GM18520 (cell line): ENCODE measurements around the gene DYNLT5.
"Not testable (repeated sequence)": the region's sequence is repeated elsewhere in the genome, so short reads cannot be mapped to it uniquely, and the experiment has no call there.

Experiments used
- ATAC-seq: cut with Tn5 transposase; IDR thresholded peaks from one replicate; pipeline ENCODE4 v1.9.1; 2021; ENCODE audit not compliant: unreplicated experiment

The DYNLT5 gene

DNA sequence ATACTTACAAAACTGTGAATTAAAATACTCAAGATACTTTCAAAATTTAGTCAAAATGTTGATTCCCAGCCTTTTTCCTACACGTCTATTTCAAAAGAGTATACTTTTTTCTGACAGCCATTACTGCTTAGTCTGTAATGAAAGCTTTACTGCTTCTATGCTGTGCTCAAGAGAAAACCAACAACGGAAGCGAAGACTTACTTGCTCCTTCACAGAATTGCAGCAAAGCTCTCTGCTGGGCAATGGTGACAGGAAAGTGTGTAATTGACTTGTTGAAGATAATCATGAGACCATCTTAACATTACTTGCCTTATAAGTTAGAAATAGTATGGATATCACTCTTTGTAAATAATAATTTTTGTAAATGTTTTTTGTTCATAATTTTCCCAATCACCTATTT, 1.7 kb upstream of the DYNLT5 start:
- no peak for ATAC-seq

GRCh38 chr1:66751160-66751559, 1.1 kb upstream of the DYNLT5 start:
- ATAC-seq, result no peak

DNA sequence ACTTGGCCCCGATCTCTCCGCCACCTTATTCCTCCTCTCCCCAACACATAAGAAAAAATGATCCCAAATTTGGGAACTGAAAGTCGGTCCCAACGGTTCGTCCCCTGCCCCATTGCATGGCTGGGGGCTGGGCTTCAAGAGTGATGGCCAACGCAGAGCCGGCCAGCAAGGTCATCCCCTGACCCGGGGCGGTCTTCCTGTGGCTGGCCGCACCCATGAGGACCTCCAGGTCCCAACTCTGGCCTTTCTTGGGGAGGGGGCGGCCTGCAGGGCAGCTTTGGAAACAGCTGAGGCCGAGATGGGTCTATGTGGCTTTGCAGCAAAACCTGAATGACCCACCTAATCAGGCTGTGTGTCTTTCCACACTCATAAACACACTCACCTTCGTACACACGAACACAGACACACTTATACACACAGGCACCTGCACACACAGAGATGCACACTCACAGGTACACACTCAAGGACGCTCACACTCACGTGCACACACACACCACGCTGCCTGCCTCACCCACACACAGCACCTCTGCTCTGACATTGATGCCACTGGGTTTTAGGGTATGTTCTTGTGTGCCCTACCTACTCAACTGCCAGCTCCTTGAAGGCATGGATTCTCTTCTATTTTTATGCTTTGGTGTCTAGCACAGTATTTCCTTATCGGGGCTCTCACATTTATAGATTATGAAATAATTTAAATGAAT, 562 bp downstream of the DYNLT5 start:
- no peak for ATAC-seq

DNA sequence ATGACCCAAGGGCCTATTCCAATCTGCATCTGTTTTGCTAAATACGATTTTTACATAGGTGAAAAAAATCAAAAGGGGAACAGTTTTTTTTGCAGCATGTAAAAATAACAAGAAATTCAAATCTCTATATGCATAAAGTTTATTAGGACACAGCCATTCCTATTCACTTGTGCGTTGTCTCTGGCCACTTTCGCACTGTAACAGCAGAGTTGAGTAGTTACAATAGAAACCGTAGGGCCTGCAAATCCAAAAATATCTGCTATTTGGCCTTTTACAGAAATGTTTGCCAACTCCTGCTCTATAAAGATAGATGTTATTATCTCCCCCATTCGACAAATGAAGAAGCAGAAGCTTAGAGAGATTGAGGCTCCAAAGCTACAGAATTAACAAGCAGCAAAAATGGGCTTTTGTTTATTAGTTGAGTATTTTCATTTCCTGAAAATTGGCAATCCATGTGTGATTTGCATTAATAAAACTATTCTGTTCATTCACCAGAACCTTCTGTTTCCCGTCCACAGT, 5.5 kb downstream of the DYNLT5 start:
- ATAC-seq, result no peak

GRCh38 chr1:66758241-66758755, 6.0 kb downstream of the DYNLT5 start:
- ATAC-seq, result peak; percentile 98

DNA sequence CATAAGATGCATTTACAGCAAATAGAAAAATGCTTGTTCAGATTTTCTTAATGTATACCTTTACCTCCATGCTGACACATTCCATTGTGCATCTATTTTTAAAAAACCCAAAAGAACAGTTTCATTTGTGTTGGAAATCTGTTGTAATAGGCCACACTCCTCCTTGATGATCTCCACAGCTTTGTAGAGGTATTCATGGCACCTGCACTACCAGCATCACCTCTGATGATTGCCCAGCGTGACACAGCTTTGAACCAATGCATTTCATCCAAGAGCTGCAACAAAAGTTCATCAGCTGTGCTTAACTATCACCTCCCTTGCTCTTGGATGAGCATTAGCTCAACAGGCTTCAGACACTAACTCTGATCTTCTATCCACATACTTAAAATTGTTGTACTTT, 8.2 kb downstream of the DYNLT5 start:
- ATAC-seq, result no peak

DNA sequence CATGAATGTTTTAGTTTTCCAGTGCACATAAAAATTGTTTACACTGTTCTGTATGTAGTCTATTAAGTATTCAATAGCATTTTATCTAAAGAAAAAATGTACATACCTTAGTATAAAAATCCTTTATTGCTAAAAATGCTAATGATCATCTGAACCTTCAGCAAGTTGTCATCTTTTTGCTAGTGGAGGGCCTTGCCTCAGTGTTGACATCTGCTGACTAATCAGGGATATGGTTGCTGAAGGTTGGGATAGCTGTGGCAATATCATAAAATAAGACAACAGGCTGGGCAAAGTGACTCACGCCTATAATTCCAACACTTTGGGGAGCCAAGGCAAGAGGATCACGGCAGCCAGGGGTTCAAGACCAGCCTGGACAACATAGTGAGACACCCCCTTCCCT, 9.0 kb downstream of the DYNLT5 start:
- no peak for ATAC-seq

- ATAC-seq, result no peak
Observed at GRCh38 chr1:66764994-66765578, 12.8 kb downstream of the DYNLT5 start.

- ATAC-seq, result no peak
Observed at GRCh38 chr1:66767626-66768025, 15.4 kb downstream of the DYNLT5 start.

DNA sequence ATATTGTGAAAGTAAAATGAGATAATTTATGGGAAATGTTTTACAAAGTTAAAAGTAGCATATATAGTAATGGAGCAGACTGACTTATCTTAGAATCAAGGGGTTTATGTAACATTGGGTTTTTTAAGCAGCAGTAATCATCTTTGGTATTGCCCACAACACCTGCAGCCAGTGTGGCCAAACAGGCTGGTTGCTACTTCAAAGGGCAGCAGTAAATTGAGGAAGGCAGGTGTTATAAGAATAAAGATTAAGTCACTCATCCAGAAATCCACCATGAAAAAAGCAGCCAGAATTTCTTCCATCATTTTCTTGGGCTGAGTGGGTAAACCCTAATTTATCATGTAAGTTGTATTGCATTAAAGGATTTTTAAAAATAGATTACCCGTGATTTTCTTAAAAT, 16.7 kb downstream of the DYNLT5 start:
- ATAC-seq, result no peak

DNA sequence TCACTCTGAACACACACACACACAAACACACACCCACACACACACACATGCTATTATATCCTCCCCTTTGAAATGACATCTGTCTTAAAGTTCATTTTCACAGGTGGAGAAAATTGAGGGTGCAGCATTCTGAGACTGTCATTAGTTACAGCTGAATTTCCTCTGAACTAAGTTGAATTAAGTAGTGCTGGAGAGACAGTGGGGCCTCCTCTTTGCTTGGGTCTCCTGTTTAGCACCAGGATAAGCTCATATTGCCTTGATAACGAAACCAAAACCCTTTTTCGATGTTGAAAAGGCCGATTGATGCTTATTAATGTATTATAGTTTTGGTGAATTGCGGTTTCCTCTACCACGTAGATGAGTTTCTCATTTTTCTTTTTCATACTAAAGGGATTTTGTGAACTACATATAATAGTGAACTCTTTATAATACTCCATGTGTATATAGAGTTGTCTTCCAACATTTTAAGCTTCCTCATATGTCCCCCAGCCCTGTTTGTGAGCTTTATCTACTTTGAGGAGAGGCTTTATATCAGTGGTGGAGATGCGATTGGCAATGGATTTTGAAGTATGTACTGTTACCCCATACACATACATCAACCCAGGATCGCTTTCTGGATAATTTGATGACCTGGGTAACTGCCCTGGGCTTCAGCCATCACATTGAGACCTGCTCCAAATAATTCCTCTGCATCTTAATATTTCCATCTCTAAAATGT, 17.4 kb downstream of the DYNLT5 start:
- ATAC-seq, result no peak

DNA sequence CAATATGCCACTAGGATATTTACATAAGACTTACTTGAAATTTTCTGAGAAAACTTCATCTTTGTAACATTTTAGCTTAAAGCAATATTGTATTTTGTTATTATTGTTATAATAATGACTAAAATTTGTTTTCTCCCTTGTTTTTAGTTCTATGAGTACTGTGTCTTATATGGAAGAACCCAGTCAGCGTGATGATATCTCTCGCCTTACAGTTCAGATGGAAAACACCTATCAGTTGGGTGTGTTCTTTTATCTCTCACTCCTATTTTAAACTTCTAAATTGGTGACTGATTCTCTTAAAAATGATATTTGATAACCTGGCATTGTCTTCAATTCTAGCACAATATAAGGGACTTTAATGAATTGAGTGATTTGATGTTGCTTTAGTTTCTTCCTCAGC, 18.0 kb downstream of the DYNLT5 start:
- ATAC-seq, result no peak

GRCh38 chr1:66770694-66771093, 18.4 kb downstream of the DYNLT5 start:
- ATAC-seq, result no peak

- ATAC-seq, result no peak
Observed at GRCh38 chr1:66773227-66773626, 21.0 kb downstream of the DYNLT5 start.

- no peak for ATAC-seq
Observed at GRCh38 chr1:66774438-66774837, 22.2 kb downstream of the DYNLT5 start.

- ATAC-seq, result no peak
Observed at GRCh38 chr1:66775646-66776045, 23.4 kb downstream of the DYNLT5 start.

DNA sequence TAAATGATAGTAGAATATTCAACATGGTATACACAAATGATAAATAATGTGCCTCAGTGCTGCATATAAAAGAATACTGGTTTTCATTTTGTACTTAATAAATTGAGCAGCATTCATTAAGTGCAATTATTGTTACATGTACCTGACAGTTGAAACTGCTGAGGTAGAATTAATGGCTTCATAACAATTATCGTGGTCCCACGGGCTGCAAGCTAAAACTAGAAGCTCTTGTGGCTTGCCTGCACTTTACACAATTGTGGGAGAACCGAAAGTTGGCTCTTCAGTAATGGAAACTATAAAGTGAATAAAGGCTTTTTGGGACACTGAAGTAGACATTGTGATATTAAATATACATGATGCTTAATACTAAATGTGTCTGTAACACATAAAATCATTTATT, 25.6 kb downstream of the DYNLT5 start:
- ATAC-seq, result no peak

GRCh38 chr1:66778266-66778665, 26.0 kb downstream of the DYNLT5 start:
- no peak for ATAC-seq

DNA sequence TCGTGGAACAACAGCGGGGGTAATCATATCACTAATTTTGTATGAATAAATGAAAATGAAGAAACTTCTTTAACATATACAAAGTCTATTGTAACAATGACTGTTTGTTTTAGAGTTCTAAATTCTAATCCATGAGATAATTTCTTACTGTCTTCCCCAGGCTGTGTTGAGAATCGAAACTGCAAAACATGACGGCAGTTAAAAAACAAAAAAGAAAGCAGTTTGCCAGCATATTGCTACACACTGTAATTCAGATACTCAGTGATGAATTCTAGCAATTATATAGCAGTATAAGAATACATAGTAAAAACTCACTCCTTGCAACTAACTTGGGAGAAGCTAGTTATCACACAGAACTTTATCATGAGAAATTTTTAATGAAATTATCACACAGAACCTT, 26.7 kb downstream of the DYNLT5 start:
- no peak for ATAC-seq

DNA sequence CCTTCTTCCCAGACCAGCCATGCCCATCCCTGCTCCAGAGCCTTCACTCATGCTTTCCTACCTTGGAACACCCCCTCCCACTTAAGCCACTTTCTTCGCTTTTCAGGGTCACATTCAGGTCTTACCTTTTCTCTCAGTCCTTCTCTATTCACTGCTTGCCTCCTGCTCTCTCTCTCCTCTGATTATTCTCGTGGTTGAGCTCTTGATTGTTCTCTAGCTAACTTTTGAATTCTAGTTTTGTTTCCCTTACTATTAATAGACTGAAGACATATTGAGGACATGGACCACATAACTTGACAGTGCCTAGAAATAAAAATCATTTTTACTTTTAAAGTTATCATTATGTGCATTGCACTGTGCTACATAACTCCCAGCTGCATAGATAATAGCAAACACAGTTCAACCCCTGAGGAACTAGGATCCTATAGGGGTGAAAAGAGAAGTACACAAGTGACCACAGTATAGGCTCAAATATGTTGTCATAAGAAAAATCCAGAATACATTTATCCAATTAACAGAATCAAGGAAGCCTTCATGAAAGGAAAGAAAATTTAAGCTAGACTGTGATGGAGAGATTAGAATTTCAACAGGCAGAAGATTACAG, 27.3 kb downstream of the DYNLT5 start:
- no peak for ATAC-seq

DNA sequence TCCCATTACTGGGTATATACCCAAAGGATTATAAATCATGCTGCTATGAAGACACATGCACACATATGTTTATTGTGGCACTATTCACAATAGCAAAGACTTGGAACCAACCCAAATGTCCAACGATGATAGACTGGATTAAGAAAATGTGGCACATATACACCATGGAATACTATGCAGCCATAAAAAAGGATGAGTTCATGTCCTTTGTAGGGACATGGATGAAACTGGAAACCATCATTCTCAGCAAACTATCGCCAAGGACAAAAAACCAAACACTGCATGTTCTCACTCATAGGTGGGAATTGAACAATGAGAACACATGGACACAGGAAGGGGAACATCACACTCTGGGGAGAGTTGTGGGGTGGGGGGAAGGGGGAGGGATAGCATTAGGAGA, 33.5 kb downstream of the DYNLT5 start:
- ATAC-seq, result not testable (repeated sequence)

DNA sequence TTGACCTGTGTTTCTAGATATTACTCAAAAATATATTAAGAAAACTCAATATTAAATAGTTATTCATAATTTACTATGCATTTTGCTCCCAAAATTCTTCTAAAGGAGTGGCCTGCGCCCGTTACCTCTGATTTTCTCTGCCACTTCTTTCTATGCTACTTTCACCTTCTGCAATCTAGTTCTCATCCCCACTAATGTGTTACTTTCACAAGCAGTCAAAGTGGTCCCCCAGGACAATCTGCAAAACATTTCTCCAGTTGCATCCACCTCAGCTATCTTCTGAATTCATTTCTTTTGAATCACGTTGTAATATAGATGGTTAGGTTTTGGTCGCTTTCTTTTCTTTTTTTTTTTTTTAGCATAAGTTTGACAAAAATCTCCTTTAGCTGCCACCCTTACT, 35.4 kb downstream of the DYNLT5 start:
- peak; percentile 45 for ATAC-seq
